KOPT-K1 (cell line): ENCODE data around the gene PLK5.

ENCODE experiments used
- H3K27ac ChIP-seq: fragments of 200-600 bp; sonication (generic); 2 replicates; pipeline ENCODE4 v1.5.1; 2016; ENCODE audit warnings: antibody characterized with exemption, mild to moderate bottlenecking, low read depth, low read length; ENCODE audit not compliant: poor library complexity, severe bottlenecking
- H3K36me3 ChIP-seq: fragments of 200-600 bp; sonication (generic); 2 replicates; pipeline ENCODE4 v1.5.1; 2017; ENCODE audit warnings: antibody characterized with exemption, mild to moderate bottlenecking, low read length, moderate library complexity; ENCODE audit not compliant: insufficient read depth
- H3K9me3 ChIP-seq: fragments of 200-600 bp; sonication (generic); 2 replicates; pipeline ENCODE4 v1.5.1; 2017; ENCODE audit warnings: antibody characterized with exemption, low read length, mild to moderate bottlenecking; ENCODE audit not compliant: insufficient read depth, poor library complexity, severe bottlenecking

PLK5 gene

GRCh38 chr19:1579222-1579621, 55.3 kb downstream of the PLK5 start:
- H3K9me3 ChIP-seq = no peaks in the 10 kb centered on the region
- H3K27ac ChIP-seq = no peak overlapping the region
- H3K36me3 ChIP-seq = peaks cover 94% of the 10 kb centered on the region

DNA sequence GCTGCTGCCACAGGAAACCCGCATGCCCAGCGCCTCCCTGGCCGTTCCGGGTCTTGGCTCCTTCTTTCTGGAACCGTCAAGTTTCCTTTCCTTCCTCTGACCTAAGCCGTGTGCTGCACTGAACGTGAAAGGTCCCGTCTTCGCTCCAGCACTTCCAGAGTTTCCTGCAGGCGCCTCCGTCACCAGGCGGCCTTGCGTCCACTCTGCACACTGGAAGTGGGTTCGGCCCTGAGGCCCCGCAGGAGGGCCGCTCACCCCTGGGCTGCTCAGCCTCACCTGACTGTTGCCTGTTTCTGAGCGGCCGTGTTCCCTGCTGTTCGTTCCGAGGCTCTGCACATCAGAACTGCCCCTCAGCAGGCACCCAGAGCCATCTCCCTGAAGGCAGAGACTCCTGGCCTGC, 56.5 kb downstream of the PLK5 start:
- Histone ChIP-seq H3K27ac (no peak overlapping the region), H3K36me3 (peaks cover 100% of the 10 kb centered on the region), H3K9me3 (no peaks in the 10 kb centered on the region)

GRCh38 chr19:1580957-1581356, 57.1 kb downstream of the PLK5 start:
- Histone ChIP-seq H3K27ac (no peak overlapping the region), H3K9me3 (no peaks in the 10 kb centered on the region), H3K36me3 (peaks cover 100% of the 10 kb centered on the region)

DNA sequence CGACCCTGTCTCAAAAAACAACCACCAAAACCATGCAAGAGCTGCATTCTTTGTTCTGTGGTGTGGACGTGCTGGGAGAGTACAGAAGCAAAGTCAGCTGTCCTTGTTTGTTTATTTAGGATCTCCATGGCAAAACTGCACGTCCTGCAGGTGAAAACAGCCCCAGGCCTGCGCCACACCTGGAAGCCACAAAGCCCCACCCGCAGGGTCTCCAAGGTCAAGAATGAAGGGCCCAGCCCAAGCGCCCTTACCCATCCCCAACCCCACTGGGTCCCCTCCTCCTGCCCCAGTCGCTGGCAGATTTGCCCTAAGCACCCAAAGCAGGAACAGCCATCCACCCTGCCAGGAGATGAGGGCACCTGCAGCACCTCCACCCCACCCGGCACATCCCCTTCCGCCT, 58.3 kb downstream of the PLK5 start:
- Histone ChIP-seq H3K36me3 (peaks cover 97% of the 10 kb centered on the region), H3K27ac (no peak overlapping the region), H3K9me3 (no peaks in the 10 kb centered on the region)

DNA sequence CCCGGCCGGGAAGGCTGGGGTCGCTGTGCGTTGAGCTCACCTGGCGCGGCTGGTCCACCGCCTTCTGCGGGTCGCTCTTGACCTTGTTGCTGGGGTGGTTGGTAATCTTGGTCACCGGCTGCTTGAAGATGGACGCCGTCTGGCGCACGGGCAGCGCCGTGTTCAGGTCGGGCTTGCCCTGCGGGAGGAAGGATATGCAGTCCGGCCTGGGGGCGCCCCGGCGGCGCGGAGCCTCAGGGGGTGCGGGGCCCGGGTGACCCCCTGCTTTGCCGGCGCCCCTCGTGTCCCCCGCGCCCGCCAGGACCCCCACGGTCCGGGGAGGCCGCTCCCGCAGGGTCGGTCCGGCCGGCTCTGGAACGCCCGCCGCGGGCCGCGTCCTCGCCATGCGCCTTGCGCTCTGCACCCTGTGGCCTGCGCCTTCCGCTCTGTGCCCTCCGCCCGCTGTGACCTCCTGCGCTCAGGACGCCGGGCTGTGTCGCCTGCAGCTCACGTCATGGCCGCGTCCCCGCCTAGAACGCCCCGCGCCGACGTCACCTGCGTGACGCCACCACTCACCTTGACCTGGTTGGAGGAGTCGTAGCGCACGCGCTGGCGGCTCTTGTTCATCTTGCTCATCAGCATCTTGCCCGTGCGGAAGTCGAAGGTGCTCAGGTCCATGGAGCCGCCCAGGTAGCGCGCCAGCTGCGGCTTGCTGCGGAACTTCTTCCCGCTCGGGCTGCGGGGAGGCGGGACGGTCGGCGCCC, 60.8 kb downstream of the PLK5 start:
- Histone ChIP-seq H3K9me3 (no peaks in the 10 kb centered on the region), H3K36me3 (peaks cover 94% of the 10 kb centered on the region), H3K27ac (no peak overlapping the region)

DNA sequence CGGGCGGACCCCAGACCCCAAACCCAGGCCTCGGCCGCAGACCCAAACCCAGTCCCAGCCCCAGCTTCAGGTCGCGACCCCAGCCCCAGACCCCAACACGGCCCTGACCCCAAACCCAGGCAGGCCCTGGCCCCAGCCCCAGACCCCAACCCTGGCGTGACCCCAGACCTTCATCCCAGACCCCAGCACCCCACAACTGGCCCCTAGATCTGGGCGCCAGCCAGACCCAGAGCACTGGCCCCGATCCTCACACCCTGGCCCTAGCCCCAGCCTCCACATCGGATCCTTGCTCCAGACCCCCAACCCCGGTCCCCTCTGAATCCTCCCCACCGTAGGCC, 61.3 kb downstream of the PLK5 start:
- Histone ChIP-seq H3K36me3 (peaks cover 93% of the 10 kb centered on the region), H3K9me3 (no peaks in the 10 kb centered on the region), H3K27ac (no peak overlapping the region)
